GM12878 (cell line): ENCODE data around the gene PARS2. TPM values are rescaled to one million over a fixed set of nuclear protein-coding genes. Genes with fewer than 3 reads are reported as not detected.

Experiments
- ATAC-seq: fragments of 200-7000 bp; cut with Tn5 transposase; 3 replicates; pipeline ENCODE4 v1.9.1; 2020; ENCODE audit warnings: mild to moderate bottlenecking, moderate library complexity
- BruUV-seq: library from RNA; stranded (reverse); fragments of 400-500 nt; replicated peaks from 2 replicates; lab custom pipeline; 2021; lab: Mats Ljungman, UMichigan
- CTCF ChIA-PET: fragments of 300-600 bp; sonication (Branson Sonifier 250); formaldehyde crosslinking; extraction: SDS; loops from one replicate; lab custom pipeline; 2021; ENCODE audit warnings: inconsistent platforms; lab: Yijun Ruan, JAX
- POLR2A ChIA-PET: fragments of 350-600 bp; formaldehyde crosslinking; extraction: SDS; loops from one replicate; lab custom pipeline; 2021; ENCODE audit warnings: inconsistent platforms; lab: Charles Lee
- RAD21 ChIA-PET: fragments of 300-600 bp; sonication (Branson Sonifier 250); formaldehyde crosslinking; loops from one replicate; lab custom pipeline; 2023; ENCODE audit warnings: antibody characterized with exemption; ENCODE audit not compliant: unreplicated experiment; lab: Charles Lee
- SMC1A ChIA-PET: fragments of 300-600 bp; sonication (Branson Sonifier 250); formaldehyde crosslinking; loops from one replicate; lab custom pipeline; 2023; ENCODE audit not compliant: unreplicated experiment, uncharacterized antibody; lab: Charles Lee
- DNase-seq: peaks from one replicate; pipeline ENCODE4 v3.0.0-alpha.2; 2011; ENCODE audit warnings: low read depth, low spot score
- FAIRE-seq: peaks from 3 replicates; lab custom pipeline; 2011; peaks lifted over from hg19 to GRCh38; lab: Jason Lieb, UNC
- H2AFZ ChIP-seq: 2 replicates; pipeline ENCODE4 v1.6.0; 2011; ENCODE audit warnings: low read depth, low read length, control low read depth; ENCODE audit not compliant: control insufficient read depth
- H3K27ac ChIP-seq: 2 replicates; pipeline ENCODE4 v1.5.1; 2011; ENCODE audit warnings: control low read depth; ENCODE audit not compliant: control insufficient read depth, insufficient read depth
- H3K27me3 ChIP-seq, 2 experiments: replicated peaks in 1 of 2; 2 replicates each; pipeline versions ENCODE4 v1.6.0 to v1.6.1; 2011; ENCODE audit warnings: low read length in 1 of 2; ENCODE audit not compliant: control insufficient read depth in 2 of 2, insufficient read depth in 2 of 2
- H3K36me3 ChIP-seq, 2 experiments: 2 replicates each; pipeline ENCODE4 v1.5.1; 2011; ENCODE audit warnings: low read length in 1 of 2; ENCODE audit not compliant: control insufficient read depth in 2 of 2, insufficient read depth in 2 of 2
- H3K4me1 ChIP-seq: 2 replicates; pipeline ENCODE4 v1.6.1; 2011; ENCODE audit warnings: mild to moderate bottlenecking, low read length, moderate library complexity, mixed read lengths; ENCODE audit not compliant: control insufficient read depth, insufficient read depth
- H3K4me2 ChIP-seq: 2 replicates; pipeline ENCODE4 v1.6.0; 2011; ENCODE audit warnings: control low read depth; ENCODE audit not compliant: control insufficient read depth, insufficient read depth
- H3K4me3 ChIP-seq: fragments of 200-600 bp; sonication (generic); 2 replicates; pipeline ENCODE4 v1.5.1; 2016
- H3K79me2 ChIP-seq: 2 replicates; pipeline ENCODE4 v1.6.0; 2011; ENCODE audit warnings: low read length; ENCODE audit not compliant: control insufficient read depth, insufficient read depth
- H3K9ac ChIP-seq: 2 replicates; pipeline ENCODE4 v1.8.0; 2011; ENCODE audit warnings: low read length, control low read depth, mixed read lengths; ENCODE audit not compliant: control insufficient read depth, insufficient read depth
- H3K9me3 ChIP-seq: replicated peaks from 3 replicates; pipeline ENCODE4 v1.5.1; 2011; ENCODE audit warnings: mild to moderate bottlenecking, low read length; ENCODE audit not compliant: control insufficient read depth, insufficient read depth
- H4K20me1 ChIP-seq: 2 replicates; pipeline ENCODE4 v1.6.0; 2011; ENCODE audit not compliant: control insufficient read depth, insufficient read depth
- NR2C1 ChIP-seq: fragments of 450-650 bp; IDR thresholded peaks from 2 replicates; pipeline ENCODE4 v1.6.1; 2017; ENCODE audit warnings: antibody characterized with exemption, mild to moderate bottlenecking, moderate library complexity
- SUPT20H ChIP-seq: IDR thresholded peaks from 2 replicates; pipeline ENCODE4 v1.6.1; 2011; ENCODE audit warnings: low read depth, mild to moderate bottlenecking, low read length, moderate library complexity, borderline replicate concordance; ENCODE audit not compliant: control insufficient read depth
- WGBS: methylation state at CpG from one replicate; pipeline ENCODE4 v1.1.6; 2016; ENCODE audit warnings: low lambda C conversion rate; ENCODE audit not compliant: insufficient replicate concordance, insufficient coverage; ENCODE audit errors: missing lambda C conversion rate; 5-methylcytosine and 5-hydroxymethylcytosine counted together
- in situ Hi-C: fragments of 300-500 bp; cut with MboI; formaldehyde crosslinking; loops from 9 replicates; pipeline ENCODE4 v1.14.3; 2018; ENCODE audit warnings: mixed read lengths
- intact Hi-C: fragments of 100-400 bp; cut with micrococcal nuclease; formaldehyde crosslinking; loops from one replicate; pipeline ENCODE4 v1.14.2; 2022; ENCODE audit not compliant: unreplicated experiment
- polyA plus RNA-seq, 11 experiments: library from polyadenylated mRNA; depleted of rRNA in 4 of 11; unstranded in 6 of 11; stranded (reverse) in 5 of 11; fragments of >200 nt; fragmentation: Nextera tagmentation in 4 of 11; fragmentation: Illumina TruSeq in 1 of 11; extraction: Ambion mirVana in 4 of 11; extraction: Trizol in 1 of 11; gene quantifications; 1 replicate in 1 of 11; 2 replicates in 10 of 11; pipeline versions ENCODE4 v1.2.1 to v1.2.3, GENCODE V29; 2011 to 2016; ENCODE audit warnings: inconsistent platforms in 2 of 11, missing spikeins in 2 of 11, low read depth in 1 of 11
- total RNA-seq, 4 experiments: library from RNA; depleted of rRNA in 3 of 4; stranded (reverse); fragments of >200 nt in 3 of 4; fragmentation: Illumina TruSeq in 1 of 4; extraction: Trizol in 1 of 4; gene quantifications; 2 replicates each; pipeline versions ENCODE4 v1.2.1 to v1.2.3, GENCODE V29; 2013 to 2021
- TF ChIP-seq, protein P1 (sequence below): IDR thresholded peaks from 2 replicates; pipeline ENCODE4 v1.6.1; 2012; ENCODE audit warnings: mild to moderate bottlenecking, low read depth, low read length

PARS2 gene
- total and polyA plus RNA-seq, 10 of the 15 experiments (the other 5 are each of a cell fraction or from before 2014, with no cell fraction given) = 3.7 to 12.2 (median 5.9) TPM

DNA sequence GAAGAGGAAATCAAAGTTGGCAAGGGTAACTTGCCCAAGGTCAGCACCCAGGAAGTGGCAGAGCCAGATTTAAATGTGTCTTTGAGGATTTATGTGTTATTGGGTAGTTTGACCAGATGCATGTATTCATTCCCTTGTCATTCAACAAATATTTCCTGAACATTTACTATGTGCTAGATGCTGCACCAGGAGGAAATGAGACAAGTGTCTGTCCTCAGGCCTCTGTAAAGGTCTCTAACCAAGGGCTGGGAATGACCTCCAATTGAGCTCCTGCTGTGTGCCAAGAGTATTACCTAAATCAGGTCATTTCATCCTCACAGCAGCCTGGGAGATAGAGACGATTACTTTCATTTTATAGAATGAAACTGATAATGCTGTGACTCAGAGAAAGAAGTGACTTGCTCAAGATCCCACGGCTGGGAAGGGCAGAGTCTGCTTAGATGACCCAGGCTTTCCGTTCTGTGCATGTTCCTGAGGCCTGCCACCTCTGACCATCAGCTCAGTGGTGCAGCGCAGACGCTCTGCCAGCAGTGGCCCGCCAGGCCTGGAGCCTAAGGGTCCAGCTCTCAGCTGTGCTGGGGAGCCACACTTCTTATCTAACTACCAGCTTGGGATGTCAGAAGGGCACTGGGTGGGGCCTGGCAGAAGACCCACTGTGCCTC lies 40.3 kb upstream of the PARS2 start (continued):
- TF ChIP-seq SUPT20H = no peak

DNA sequence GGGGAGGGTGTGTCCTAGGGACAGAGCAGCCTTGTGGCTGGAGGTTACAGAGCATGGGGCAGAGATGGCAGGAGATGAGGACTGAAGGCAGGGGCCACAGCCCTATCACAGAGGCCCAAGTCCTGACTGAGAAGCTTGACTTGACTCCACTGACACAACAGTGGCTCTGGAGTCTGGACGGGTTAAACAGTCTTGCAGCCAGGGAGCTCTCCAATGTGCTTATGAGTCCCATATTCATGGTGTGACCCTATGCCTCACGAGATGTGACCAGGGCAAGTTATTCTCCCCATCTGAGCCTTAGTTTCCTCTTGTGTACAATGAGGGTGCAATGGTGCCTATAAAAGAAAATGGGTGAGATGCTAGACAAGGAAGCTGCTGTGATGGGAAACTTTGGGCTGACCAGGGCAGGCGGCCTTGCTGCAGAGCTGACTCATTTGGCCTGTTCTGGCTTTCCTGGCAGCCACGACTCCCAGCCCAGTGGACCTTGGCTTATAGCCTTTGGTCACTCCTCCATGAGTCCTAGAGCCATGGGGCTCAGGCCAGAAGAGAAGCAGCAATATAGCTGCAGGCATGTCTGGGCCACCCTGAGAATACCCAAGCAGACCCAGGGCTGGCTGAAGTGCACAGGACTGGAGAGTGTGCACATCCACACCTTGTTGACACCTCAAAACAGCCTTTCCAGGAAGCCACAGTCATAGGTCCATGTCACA lies 39.6 kb upstream of the PARS2 start:
- SMC1A ChIA-PET = interaction anchor here (0.5 to 1.3 kb wide), 4 partner anchors 8 to 283 kb away, joined by 3 read pairs; no protein-coding TSS in a partner anchor

More for the DNA sequence above, 39.6 kb upstream of the PARS2 start:
- intact Hi-C loops = loop anchor here (5.0 kb wide), 1 partner anchor 752 kb away; the partner anchor contains the start of genes TCEANC2 and TMEM59
- H3K27me3 ChIP-seq = no peaks in the 10 kb centered on the region
- WGBS = 48% methylated on average over 4 of the region's 4 CpGs
- H3K9me3 ChIP-seq = no peaks in the 10 kb centered on the region
- peak overlapping the region; percentile 71 for H2AFZ ChIP-seq
- ATAC-seq (no peak), DNase-seq (no peak), FAIRE-seq (no peak)
- no peak overlapping the region for H3K4me3 ChIP-seq
- POLR2A ChIA-PET = no interaction called here
- in situ Hi-C loops = no loop called here
- BruUV-seq = no TSS peak
- CTCF ChIA-PET = interaction anchor here (1.6 kb wide), 1 partner anchor 81 kb away, joined by 4 read pairs; no protein-coding TSS in a partner anchor
- RAD21 ChIA-PET = no interaction called here
- H4K20me1 ChIP-seq = no peaks in the 10 kb centered on the region
- no peaks in the 10 kb centered on the region for H3K36me3 ChIP-seq
- H3K4me1 ChIP-seq = peaks cover 29% of the 10 kb centered on the region
- TF ChIP-seq, protein P1, sequence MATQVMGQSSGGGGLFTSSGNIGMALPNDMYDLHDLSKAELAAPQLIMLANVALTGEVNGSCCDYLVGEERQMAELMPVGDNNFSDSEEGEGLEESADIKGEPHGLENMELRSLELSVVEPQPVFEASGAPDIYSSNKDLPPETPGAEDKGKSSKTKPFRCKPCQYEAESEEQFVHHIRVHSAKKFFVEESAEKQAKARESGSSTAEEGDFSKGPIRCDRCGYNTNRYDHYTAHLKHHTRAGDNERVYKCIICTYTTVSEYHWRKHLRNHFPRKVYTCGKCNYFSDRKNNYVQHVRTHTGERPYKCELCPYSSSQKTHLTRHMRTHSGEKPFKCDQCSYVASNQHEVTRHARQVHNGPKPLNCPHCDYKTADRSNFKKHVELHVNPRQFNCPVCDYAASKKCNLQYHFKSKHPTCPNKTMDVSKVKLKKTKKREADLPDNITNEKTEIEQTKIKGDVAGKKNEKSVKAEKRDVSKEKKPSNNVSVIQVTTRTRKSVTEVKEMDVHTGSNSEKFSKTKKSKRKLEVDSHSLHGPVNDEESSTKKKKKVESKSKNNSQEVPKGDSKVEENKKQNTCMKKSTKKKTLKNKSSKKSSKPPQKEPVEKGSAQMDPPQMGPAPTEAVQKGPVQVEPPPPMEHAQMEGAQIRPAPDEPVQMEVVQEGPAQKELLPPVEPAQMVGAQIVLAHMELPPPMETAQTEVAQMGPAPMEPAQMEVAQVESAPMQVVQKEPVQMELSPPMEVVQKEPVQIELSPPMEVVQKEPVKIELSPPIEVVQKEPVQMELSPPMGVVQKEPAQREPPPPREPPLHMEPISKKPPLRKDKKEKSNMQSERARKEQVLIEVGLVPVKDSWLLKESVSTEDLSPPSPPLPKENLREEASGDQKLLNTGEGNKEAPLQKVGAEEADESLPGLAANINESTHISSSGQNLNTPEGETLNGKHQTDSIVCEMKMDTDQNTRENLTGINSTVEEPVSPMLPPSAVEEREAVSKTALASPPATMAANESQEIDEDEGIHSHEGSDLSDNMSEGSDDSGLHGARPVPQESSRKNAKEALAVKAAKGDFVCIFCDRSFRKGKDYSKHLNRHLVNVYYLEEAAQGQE = peak; percentile 46; the same call in 1 of the 2 replicates
- no peak for TF ChIP-seq NR2C1
- H3K9ac ChIP-seq = no peak overlapping the region
- H3K27ac ChIP-seq = no peak overlapping the region
- H3K4me2 ChIP-seq = no peak overlapping the region
- no peaks in the 10 kb centered on the region for H3K79me2 ChIP-seq
